ENCODE data around the gene MIS18BP1.

DNA sequence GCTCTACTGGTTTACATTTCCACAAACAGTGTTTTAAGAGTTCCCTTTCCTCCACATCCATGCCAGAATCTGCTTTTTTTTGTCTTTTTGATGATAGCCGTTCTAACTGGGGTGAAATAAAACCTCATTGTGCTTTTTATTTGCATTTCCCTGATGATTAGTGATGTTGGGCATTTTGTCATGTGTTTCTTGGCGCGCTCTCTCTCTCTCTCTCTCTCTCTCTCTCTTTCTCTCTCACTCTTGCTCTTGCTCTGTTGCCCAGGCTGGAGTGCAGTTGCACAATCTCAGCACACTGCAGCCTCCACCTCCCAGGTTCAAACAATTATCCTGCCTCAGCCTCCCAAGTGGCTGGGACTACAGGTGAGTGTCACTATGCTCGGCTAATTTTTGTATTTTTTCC, 9.6 kb upstream of the MIS18BP1 start:
- TF ChIP-seq, protein P1, sequence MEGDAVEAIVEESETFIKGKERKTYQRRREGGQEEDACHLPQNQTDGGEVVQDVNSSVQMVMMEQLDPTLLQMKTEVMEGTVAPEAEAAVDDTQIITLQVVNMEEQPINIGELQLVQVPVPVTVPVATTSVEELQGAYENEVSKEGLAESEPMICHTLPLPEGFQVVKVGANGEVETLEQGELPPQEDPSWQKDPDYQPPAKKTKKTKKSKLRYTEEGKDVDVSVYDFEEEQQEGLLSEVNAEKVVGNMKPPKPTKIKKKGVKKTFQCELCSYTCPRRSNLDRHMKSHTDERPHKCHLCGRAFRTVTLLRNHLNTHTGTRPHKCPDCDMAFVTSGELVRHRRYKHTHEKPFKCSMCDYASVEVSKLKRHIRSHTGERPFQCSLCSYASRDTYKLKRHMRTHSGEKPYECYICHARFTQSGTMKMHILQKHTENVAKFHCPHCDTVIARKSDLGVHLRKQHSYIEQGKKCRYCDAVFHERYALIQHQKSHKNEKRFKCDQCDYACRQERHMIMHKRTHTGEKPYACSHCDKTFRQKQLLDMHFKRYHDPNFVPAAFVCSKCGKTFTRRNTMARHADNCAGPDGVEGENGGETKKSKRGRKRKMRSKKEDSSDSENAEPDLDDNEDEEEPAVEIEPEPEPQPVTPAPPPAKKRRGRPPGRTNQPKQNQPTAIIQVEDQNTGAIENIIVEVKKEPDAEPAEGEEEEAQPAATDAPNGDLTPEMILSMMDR (IDR thresholded peaks at IDR 0.05; ENCODE audit: insufficient read depth, low read length) = no peak
- TF ChIP-seq, protein P2, sequence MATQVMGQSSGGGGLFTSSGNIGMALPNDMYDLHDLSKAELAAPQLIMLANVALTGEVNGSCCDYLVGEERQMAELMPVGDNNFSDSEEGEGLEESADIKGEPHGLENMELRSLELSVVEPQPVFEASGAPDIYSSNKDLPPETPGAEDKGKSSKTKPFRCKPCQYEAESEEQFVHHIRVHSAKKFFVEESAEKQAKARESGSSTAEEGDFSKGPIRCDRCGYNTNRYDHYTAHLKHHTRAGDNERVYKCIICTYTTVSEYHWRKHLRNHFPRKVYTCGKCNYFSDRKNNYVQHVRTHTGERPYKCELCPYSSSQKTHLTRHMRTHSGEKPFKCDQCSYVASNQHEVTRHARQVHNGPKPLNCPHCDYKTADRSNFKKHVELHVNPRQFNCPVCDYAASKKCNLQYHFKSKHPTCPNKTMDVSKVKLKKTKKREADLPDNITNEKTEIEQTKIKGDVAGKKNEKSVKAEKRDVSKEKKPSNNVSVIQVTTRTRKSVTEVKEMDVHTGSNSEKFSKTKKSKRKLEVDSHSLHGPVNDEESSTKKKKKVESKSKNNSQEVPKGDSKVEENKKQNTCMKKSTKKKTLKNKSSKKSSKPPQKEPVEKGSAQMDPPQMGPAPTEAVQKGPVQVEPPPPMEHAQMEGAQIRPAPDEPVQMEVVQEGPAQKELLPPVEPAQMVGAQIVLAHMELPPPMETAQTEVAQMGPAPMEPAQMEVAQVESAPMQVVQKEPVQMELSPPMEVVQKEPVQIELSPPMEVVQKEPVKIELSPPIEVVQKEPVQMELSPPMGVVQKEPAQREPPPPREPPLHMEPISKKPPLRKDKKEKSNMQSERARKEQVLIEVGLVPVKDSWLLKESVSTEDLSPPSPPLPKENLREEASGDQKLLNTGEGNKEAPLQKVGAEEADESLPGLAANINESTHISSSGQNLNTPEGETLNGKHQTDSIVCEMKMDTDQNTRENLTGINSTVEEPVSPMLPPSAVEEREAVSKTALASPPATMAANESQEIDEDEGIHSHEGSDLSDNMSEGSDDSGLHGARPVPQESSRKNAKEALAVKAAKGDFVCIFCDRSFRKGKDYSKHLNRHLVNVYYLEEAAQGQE (IDR thresholded peaks at IDR 0.05; ENCODE audit: insufficient replicate concordance, low read depth) = no peak
- TF ChIP-seq POLR2AphosphoS5 (IDR thresholded peaks at IDR 0.05; ENCODE audit: low read depth) = no peak
- no peak for TF ChIP-seq GABPA (IDR thresholded peaks at IDR 0.05; ENCODE audit: low read depth)
- no peak for TF ChIP-seq SPI1 (IDR thresholded peaks at IDR 0.05; ENCODE audit: borderline replicate concordance, low read depth)

Data from HL-60 (cell line).